Fibroblast of upper back skin (primary cell): ENCODE measurements around the gene FOSL2.

ENCODE experiments used
- DNase-seq: peaks from one replicate; pipeline ENCODE4 v3.0.0-alpha.2; 2013

The FOSL2 gene

DNA sequence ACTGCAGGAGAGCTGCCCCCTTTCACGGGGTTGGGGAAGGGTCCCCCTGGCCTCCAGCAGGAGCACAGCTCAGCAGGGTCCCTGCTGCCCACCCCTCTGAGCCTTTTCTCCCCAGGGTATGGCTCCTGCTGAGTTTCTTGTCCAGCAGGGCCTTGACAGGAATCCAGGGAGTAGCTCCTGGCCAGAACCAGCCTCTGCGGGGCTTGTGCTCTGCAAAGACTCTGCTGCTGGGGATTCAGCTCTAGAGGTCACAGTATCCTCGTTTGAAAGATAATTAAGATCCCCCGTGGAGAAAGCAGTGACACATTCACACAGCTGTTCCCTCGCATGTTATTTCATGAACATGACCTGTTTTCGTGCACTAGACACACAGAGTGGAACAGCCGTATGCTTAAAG is 21.2 kb downstream of the FOSL2 start:
- DNase-seq = no peak

GRCh38 chr2:28414583-28414982 is 21.9 kb downstream of the FOSL2 start:
- no peak for DNase-seq

- no peak for DNase-seq
These were observed 22.4 kb downstream of the FOSL2 start for GRCh38 chr2:28415010-28415409.

GRCh38 chr2:28415715-28416114 is 23.1 kb downstream of the FOSL2 start:
- no peak for DNase-seq

GRCh38 chr2:28419003-28419402 is 26.3 kb downstream of the FOSL2 start:
- DNase-seq = no peak

GRCh38 chr2:28419443-28420270 is 27.0 kb downstream of the FOSL2 start:
- DNase-seq = no peak

- no peak for DNase-seq
These were observed 28.1 kb downstream of the FOSL2 start for GRCh38 chr2:28420722-28421121.

- no peak for DNase-seq
These were observed 30.5 kb downstream of the FOSL2 start for GRCh38 chr2:28422908-28423741.

DNA sequence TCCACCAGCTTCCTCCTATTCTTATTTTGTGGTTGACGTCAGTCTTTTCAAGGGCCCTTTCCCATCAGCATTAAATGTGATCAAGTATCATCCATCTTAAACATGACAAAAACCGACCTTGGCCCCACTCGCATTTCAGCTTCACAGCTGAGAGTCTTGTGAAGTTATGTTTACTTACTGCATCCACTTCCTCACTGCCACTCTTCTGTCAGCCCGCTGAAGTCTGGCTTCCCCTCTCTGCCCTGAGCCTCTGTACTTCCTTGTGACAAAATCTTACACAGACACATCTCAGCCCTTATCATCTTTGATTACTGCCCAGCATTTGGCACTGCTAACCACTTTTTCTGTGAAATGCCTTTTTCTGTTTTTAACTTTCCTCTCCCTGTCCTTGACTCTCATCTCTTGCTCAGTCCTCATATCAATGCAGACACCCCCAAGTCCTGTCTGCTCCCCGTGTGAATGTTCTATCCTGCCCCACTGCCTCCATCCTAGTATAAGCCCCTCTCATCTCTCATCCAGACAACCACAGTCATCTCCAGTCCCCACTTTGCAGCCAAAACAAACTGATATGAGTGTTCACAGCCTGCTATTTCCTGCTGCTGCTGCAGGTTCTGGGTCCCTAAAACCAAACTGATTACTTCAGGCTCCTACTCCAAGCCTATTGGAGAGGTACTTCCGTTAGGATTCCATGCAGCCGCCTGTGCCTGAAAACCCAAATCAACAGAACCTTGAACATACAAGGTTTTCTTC is 31.4 kb downstream of the FOSL2 start:
- DNase-seq = no peak

GRCh38 chr2:28424799-28425463 is 32.3 kb downstream of the FOSL2 start:
- no peak for DNase-seq

GRCh38 chr2:28425464-28425835 is 32.8 kb downstream of the FOSL2 start:
- DNase-seq = no peak

DNA sequence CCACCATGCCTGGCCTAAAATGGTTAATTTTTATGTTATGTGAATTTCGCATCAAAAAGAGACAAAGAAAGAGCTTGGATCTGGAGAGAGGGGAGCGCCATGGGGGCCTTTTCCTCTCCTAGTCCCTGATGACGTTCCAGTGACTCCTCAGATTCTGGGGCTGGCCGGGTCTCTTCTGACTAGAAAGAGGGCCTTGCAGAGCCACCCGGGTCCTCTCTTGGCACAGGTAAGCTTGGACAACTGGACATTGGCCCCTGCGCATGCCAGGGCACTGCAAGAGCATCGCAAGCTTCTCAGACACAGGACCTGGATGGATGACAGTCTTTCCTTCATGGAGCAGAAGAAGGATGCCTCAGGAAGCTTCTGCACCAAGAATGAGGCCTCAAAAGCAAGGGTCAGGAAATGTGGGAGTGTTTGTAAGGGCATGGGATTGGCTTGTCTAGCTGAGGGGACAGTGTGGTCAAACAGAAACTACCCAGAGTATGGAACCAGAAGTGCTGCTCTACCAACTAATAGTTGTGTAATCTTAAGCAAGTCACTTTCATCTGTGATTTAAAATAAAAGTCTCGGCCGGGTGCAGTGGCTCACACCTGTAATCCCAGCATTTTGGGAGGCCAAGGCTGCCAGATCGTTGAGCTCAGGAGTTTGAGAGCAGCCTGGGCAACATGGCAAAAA is 35.2 kb downstream of the FOSL2 start:
- no peak for DNase-seq

DNA sequence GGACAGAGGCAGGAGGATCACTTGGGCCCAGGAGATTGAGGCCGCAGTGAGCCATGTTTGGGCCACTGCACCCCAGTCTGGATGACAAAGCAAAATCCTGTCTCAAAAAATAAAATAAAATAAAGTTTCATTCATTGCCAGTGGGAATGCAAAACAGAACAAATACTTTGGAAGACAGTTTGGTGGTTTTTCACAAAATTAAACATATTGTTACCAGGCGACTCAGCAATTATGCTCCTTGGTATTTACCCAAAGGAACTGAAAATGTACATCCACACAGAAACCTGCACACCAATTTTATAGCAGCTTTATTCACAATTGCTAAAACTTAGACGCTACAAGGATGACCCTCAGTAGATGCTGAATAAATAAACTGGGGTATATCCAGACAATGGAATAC is 35.8 kb downstream of the FOSL2 start:
- no peak for DNase-seq

DNA sequence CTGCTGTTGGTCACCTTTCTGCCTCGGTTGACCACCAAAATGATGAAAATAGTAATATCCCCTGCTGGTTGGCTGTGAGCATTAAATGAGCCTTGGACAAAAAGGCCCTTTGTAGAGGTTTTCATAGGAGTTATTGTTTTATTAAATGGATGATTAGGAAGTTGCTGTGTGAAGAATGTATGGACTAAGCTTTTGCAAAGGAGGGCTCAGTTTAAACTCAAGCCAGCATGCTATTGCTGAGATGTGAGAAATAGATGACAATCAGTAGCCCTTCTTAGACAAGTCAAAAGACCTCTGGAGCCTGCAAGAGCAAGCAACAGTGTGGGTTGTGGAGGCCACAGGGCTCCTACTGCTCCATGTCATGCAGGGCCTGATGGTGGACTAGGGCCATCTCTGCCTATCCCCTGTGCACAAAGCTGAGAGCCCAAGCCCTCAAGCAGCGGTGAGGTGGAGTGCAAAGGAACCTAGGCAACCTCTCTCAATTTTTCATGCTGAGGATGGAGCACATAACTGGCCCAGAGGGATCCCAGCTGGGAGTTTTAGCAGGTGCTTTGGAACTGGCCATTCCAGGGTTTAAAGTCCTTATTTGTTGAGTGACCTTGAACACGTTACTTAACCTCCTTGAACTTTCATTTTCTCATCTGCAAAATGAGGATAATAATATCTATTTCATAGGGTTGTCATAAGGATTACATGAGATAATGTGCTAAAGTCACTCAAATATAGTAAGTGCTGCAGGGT is 37.1 kb downstream of the FOSL2 start:
- no peak for DNase-seq

DNA sequence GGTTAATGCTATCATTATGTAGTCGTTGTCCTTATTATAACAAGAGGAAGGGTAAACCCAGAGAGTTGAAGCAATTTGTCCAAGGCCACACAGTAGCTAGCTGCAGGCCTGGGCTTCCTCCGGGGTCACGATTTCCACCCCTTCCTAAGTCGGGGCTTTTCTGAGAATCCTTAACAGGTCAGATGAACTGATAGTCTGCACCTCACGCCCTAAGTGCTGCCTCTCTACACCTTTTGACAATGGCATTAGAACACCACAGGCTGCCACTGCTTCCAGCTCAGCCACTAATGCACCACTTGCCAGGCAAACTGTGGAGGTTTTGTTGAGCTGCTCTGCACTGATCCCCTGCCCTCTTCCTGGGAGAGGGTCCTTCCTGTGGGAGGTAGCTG is 37.7 kb downstream of the FOSL2 start:
- no peak for DNase-seq

GRCh38 chr2:28430788-28431418 is 38.2 kb downstream of the FOSL2 start:
- DNase-seq = no peak

DNA sequence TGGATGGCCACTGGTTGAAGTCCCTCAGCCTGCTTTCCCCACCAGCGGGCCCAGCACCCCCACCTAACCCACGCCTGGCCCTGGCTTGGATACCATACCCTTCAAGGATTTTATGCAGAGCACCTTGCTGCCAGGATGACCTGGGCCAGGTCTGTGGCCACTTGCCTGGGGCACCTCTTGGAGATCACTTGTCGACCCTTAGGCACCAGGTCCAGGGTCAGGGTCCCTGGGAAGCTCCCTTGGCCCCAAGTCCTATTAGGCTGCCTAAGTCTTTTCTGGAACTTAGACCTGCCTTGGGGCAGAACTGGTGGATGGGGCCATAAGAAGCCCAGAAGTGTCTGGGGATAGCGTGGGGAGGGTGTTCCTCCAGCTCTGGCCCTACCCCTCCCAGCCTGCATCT is 39.1 kb downstream of the FOSL2 start:
- DNase-seq = no peak

- no peak for DNase-seq
These were observed 39.7 kb downstream of the FOSL2 start for GRCh38 chr2:28432362-28432761.

GRCh38 chr2:28433215-28433614 is 40.6 kb downstream of the FOSL2 start:
- no peak for DNase-seq

DNA sequence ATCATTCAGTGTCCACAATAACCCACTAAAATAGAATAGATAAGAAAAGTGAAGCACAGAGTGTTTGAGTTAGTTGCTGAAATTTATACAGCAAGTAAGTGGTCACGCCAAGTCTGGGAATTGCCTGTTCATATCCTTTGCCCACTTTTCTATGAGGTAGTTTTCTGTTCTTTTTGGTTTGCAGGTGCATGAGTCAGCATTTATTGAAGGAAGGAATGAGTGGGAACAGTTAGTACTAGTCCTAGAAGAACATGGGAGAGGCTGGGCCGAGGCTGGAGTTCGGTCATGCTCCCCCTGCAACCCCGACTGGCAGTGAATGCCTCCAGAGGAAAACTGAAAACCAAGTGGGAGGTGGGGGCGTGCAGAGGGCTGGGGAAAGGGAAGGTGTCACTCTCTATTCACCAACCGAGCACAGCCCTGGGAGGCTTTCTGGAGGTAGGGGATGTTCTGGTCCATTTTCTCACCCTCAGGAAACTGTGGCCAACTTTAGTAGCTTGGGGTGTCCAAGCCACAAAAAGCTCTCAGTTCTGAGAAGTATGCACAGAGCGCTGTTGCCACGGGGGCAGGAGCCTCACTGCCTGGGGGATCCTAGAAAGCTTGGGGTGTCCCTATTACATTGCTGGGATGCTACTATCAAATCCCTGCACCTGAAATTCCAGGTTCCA is 41.4 kb downstream of the FOSL2 start:
- DNase-seq = no peak

GRCh38 chr2:28434600-28434989 is 41.9 kb downstream of the FOSL2 start:
- DNase-seq = no peak
